Activated effector memory CD4-positive, alpha-beta T cell treated with Interleukin-2 at 50 U/mL for 16 hours (primary cell): ENCODE measurements around the gene FUS.
"Not testable (repeated sequence)": the region's sequence is repeated elsewhere in the genome, so short reads cannot be mapped to it uniquely, and the experiment has no call there.

Experiments
- DNase-seq: peaks from one replicate; pipeline ENCODE4 v3.0.0-alpha.2; 2020

Gene FUS

GRCh38 chr16:31179747-31180459 lies at the start of gene FUS:
TSS of gene FUS (plus strand) at chr16:31180139. CDS start at chr16:31180215, 76 bp downstream.
- DNase-seq: peak; percentile 86

DNA sequence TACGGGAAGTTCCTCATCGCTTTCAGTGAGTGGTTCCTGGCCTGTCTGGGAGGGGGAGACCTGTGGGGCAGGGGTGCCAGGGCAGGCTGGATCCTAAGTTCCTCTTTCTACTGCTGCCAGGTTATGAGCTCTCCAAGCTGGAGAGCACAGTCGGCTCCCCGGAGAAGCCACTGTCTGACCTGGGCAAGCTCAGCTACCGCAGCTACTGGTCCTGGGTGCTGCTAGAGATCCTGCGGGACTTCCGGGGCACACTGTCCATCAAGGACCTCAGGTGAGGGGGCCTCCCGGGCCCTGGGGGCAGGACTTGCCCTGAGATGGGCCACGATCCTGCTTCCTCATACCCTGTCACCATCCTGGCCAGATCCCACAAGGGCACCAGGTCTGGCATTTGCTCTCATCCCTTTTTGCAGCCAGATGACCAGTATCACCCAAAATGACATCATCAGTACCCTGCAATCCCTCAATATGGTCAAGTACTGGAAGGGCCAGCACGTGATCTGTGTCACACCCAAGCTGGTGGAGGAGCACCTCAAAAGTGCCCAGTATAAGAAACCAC lies 49.5 kb upstream of the FUS start:
- DNase-seq: no peak

GRCh38 chr16:31130899-31131298 lies 49.0 kb upstream of the FUS start:
- DNase-seq: no peak

- no peak for DNase-seq
Measured at GRCh38 chr16:31131416-31131815, 48.5 kb upstream of the FUS start.

- DNase-seq: no peak
Measured at GRCh38 chr16:31131841-31132271, 48.1 kb upstream of the FUS start.

DNA sequence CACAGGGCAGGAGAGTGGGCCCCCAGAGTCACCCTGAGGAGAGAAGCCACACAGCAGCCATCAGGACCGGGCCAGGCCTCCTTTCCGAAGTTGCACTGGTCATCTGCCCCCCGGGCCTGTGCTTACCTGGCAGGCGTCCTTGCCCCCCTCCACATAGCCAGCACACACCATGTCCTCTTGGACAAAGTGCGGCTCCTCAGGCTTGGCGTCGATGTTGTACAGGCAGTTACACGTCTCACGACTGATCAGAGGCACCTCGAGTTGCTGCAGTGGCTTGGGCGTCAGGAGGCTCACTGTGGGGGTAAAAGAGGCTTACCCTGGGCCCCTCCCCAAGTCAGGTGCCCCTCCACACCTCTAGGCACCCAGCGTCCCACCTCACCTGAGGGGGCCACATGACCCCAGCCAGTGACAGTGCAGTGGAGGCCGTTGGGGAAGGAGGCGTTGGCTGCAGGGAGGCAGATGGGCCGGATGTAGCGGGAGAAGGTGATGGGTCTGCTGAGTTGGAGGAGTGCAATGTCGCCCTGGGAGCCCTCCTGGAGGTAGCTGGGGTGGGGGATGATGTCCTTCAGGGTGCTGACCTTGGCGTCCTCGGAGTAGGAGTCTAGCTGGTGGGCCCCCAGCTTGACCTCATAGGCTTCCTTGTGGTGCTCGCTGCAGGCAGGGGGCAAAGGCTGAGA lies 47.5 kb upstream of the FUS start:
- no peak for DNase-seq

GRCh38 chr16:31133046-31133501 lies 46.9 kb upstream of the FUS start:
- no peak for DNase-seq

- no peak for DNase-seq
Measured at GRCh38 chr16:31134091-31134571, 45.8 kb upstream of the FUS start.

- DNase-seq: no peak
Measured at GRCh38 chr16:31134625-31135534, 45.1 kb upstream of the FUS start.

DNA sequence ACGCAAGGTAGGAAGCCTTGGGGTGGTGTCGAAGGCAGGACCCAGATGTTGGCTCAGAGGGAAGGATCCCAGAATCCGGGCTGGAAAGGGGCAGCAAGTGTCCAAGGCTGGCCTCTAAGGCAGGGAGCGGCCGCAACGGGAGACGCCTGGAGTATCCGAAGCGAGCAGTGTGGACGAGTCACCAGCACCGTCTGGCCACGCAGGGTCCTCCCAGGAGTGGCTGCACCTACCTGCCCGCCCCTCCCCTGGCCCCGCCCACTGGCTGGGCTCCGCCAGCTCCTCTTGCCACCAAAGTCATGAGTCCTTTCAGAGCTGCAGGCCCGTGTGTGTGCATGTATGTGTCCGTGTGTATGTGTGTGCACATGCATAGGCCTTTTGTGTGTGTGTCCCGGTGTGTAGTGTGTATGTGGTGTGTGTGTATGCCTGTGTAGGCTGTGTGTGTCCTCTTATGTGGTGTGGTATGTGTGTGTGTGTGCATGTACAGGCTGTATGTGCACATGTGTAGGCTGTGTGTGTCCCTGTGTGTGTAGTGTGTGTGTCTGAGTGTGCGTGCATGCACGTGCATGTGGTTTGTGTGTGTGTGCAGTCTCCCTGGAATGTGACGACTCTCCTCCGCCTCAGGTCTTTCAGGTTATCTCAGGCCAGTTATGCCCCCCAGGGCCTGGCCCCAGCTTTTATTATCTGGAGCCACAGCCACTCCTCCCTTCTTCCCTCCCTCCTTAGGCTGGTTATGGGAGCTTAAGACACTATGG lies 44.2 kb upstream of the FUS start, which contains the start of gene PRSS8:
PRSS8 (minus strand) TSS at position 193 of the 752 bp plus-strand sequence. CDS start 229 bp downstream, outside the sequence.
- no peak for DNase-seq

- no peak for DNase-seq
Measured at GRCh38 chr16:31136287-31136662, 43.7 kb upstream of the FUS start.

GRCh38 chr16:31136822-31137499 lies 43.0 kb upstream of the FUS start:
- not testable (repeated sequence) for DNase-seq

- no peak for DNase-seq
Measured at GRCh38 chr16:31138621-31139578, 41.0 kb upstream of the FUS start.

DNA sequence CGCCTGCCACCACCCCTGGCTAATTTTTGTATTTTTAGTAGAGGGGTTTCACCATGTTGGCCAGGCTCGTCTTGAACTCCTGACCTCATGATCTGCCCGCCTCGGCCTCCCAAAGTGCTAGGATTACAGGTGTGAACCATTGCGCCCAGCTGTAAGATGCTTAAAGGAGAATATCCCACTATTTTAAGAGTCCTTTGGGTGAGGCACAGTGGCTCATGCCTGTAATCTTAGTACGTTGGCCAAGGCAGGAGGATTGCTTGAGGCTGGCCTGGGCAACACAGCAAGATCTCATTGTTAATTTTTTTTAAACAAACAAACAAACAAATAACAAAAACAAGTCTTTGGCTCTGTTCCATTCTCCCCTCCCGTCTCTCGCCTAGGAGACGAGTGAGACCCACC lies 38.9 kb upstream of the FUS start:
- not testable (repeated sequence) for DNase-seq

- DNase-seq: no peak
Measured at GRCh38 chr16:31141489-31142108, 38.3 kb upstream of the FUS start.

GRCh38 chr16:31142109-31143010 lies 37.6 kb upstream of the FUS start:
- DNase-seq: peak; percentile 95

DNA sequence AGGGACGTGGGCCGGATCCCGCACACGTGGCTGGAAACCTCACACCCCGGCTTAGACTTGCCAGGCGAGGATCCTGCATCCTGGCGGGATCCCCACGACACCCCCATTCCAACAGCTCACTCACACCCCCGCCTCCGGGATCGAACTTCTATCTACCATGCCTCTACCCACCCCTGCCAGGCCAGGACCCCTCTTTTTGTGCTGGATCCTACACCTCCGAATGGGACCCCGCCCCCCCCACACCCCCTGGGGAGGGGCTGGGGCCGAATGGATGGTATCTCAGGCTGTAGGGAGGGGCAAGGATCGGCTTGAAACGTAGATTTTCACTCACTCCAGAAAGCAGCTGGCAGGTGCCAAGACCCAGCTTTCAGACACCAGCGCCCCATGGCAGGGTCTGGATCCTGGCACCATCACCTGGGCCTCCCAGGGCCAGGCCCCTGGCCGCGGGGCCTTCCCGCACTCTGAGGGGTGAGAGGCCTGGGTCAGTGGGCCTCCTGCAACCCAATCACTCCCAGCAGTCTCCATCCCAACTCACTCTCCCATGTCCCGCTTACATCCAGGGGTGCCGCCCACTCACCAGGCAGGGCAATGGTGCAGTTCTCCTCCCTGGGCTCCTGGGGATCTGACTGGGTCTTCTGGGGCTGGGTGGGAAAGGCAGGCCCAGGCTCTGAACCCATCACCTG lies 36.8 kb upstream of the FUS start:
- DNase-seq: no peak

GRCh38 chr16:31143694-31144148 lies 36.2 kb upstream of the FUS start:
- DNase-seq: no peak
